ENCODE results near the gene BEST2. TPM values are rescaled to one million over a fixed set of nuclear protein-coding genes. Genes with fewer than 3 reads are reported as not detected.
"Not testable (repeated sequence)": the region's sequence is repeated elsewhere in the genome, so short reads cannot be mapped to it uniquely, and the experiment has no call there.

The BEST2 gene
- total RNA-seq, 1 donor = not detected

DNA sequence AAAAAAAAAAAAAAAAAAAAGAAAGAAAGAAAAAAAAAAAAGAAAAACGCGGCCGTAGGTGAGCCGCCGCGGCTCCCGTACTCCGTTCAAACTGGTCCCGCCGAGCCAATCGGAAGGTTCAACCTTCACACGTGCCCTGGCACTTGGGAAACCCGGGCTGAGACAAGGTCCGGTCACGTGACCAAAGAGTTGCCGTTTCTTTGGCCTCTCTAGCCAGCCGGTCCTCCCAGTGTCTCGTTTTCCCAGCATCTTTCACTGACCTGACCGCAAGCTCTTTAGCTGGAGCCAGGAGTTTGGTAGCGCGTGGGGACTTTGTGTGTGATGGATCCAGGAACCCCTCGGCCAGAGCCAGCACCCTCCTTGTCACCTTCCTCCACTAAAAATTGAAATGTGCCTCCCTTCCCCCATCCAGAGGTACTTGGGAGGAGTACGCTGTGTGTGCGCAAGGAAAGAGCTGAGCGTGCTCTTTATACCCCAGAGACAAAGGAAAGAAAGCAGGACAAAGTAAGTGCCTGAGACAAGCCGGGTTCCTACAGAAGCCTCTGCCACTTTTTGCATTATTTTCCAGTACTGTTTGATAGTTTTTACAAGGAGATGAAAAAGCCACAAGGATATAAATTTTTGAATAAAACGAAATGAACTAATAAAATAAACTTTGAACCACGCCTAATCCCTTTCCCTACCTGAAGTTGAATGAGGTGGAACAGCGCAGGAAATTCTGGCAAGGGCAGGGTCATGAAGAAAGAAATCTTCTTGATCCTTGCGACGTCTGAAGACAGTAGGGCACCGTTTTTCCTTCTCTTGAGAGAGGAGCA is 28.8 kb upstream of the BEST2 start:
- peak overlapping the region; percentile 89 for H3K4me3 ChIP-seq (ENCODE audit: low read length)
- H3K4me1 ChIP-seq (ENCODE audit: insufficient read depth, low read length) = peaks cover 34% of the 10 kb centered on the region
- H3K9me3 ChIP-seq (ENCODE audit: low read depth, low read length) = no peaks in the 10 kb centered on the region
- no peaks in the 10 kb centered on the region for H3K27me3 ChIP-seq (ENCODE audit: insufficient read depth, low read length)

DNA sequence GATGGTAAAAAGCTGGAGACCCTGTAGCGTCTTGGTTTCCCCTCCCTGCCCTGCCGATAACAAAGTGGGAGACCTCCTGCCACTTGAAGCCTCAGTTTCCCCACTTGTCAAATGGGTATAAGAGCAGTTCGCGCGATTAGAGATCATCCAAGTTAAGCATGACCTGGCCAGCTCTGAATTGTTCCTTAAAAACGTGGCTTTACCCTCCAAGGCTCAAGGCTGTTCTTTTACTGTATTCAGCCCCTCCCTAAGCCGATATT is 28.3 kb upstream of the BEST2 start:
- Histone ChIP-seq H3K4me1 (ENCODE audit: insufficient read depth, low read length) (peaks cover 34% of the 10 kb centered on the region), H3K9me3 (ENCODE audit: low read depth, low read length) (no peaks in the 10 kb centered on the region), H3K4me3 (ENCODE audit: low read length) (peak overlapping the region; percentile 89), H3K27me3 (ENCODE audit: insufficient read depth, low read length) (no peaks in the 10 kb centered on the region)

DNA sequence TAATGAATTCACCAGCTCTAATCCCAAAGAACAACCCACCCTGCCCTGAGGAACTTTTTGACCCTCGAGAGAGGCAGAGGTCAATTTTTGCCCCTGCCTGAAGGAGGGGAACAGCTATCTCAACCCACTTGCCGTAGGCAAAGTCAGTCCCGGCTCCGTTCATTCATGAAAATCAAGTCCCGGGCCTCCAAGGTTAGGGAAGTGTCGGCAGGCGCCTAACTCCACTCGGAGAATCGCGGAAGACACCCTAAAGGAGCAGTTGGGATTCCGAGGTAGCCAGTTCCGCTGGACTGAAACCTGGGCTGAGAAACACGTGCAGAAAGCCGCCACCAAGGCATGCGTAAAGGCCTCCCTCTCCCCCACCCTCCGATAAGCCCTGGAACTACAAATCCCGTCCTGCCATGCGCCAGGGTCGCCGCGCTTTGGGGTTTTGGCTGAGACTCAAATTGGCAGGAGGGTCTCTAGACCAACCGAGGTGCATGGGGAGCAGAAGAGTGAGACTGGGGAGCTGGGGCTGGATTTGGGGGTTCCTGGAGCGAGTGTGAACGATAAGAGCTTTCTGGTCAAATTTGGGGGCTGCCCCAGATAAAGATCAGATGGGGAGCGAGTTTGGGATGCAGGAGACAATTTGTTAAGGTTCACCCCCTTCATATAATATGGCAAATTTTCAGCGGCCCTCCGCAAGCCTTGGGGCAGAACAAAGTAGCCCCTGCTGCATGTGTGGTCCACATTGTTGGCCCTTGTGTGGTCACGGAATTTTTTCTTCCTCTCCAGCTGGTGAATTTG is 27.8 kb upstream of the BEST2 start, which contains the start of gene TNPO2:
TSS of gene TNPO2 (minus strand) at position 292 of the 786 bp plus-strand sequence. CDS start 2,955 bp downstream, outside the sequence.
- H3K27me3 ChIP-seq (ENCODE audit: insufficient read depth, low read length) = no peaks in the 10 kb centered on the region
- peaks cover 34% of the 10 kb centered on the region for H3K4me1 ChIP-seq (ENCODE audit: insufficient read depth, low read length)
- H3K9me3 ChIP-seq (ENCODE audit: low read depth, low read length) = no peaks in the 10 kb centered on the region
- peak within 1 kb of the TSS; percentile 89 for H3K4me3 ChIP-seq (ENCODE audit: low read length)

DNA sequence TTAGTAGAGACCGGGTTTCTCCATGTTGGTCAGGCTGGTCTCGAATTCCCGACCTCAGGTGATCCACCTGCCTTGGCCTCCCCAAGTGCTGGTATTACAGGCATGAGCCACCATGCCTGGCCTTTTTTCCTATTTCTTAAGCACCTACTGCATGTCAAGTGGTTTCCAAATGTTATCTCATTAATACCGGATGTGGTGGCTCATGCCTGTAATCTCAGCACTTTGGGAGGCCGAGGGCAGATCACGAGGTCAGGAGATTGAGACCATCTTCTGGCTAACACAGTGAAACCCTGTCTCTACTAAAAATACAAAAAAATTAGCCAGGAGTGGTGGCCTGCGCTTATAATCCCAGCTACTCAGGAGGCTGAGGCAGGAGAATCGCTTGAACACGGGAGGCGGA is 26.0 kb upstream of the BEST2 start:
- H3K4me3 ChIP-seq (ENCODE audit: low read length) = not testable (repeated sequence)
- H3K4me1 ChIP-seq (ENCODE audit: insufficient read depth, low read length) = peaks cover 41% of the 10 kb centered on the region

DNA sequence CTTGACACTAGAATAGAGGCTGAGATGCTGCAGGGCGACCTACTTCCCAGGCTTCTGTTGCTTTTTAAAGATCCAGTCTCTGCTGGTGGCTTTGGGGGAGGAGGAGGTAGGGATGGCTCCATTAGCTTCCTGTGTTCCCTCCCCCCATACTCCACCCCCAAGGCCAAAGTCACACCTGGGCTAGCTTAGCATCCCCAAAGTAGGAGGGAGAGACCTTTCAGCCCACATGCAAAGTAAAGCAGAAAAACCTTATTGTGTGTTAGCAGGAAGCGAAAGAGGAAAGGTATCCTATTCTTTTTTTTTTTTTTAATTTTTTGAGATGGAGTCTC is 24.6 kb upstream of the BEST2 start:
- H3K9me3 ChIP-seq (ENCODE audit: low read depth, low read length) = no peaks in the 10 kb centered on the region
- no peak overlapping the region for H3K4me3 ChIP-seq (ENCODE audit: low read length)
- no peaks in the 10 kb centered on the region for H3K27me3 ChIP-seq (ENCODE audit: insufficient read depth, low read length)
- H3K4me1 ChIP-seq (ENCODE audit: insufficient read depth, low read length) = peaks cover 41% of the 10 kb centered on the region

More for the DNA sequence above, 26.0 kb upstream of the BEST2 start:
- H3K27me3 ChIP-seq (ENCODE audit: insufficient read depth, low read length); H3K9me3 ChIP-seq (ENCODE audit: low read depth, low read length): not testable (repeated sequence)

DNA sequence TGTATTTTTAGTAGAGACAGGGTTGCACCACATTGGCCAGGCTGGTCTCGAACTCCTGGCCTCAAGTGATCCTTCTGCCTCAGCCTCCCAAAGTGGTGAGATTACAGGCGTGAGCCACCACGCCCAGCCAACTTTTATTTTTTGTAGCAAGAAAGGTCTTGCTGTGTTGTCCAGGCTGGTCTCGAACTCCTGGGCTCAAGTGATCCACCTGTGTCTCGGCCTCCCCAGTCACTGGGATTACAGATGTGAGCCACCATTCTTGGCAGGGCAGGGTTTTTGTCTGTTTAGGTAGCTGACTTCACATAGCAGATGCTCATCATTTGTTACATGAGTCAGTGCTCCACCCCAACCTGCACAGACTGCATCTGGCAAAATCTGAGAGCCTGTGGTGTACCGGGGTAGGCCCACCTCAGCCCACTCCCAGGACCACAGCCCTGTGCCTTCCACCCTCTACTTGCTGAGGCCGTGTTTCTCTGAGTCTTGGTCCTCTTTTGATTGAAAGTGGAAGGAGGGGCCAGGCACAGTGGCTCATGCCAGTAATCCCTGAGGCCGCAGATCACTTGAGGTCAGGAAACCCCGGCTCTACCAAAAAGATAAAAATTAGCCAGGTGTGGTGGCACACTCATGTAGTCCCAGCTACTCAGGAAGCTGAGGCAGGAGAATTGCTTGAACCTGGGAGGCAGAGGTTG is 23.7 kb upstream of the BEST2 start:
- Histone ChIP-seq H3K4me3 (ENCODE audit: low read length) (no peak overlapping the region), H3K4me1 (ENCODE audit: insufficient read depth, low read length) (peaks cover 47% of the 10 kb centered on the region), H3K27me3 (ENCODE audit: insufficient read depth, low read length) (no peaks in the 10 kb centered on the region), H3K9me3 (ENCODE audit: low read depth, low read length) (no peaks in the 10 kb centered on the region)

DNA sequence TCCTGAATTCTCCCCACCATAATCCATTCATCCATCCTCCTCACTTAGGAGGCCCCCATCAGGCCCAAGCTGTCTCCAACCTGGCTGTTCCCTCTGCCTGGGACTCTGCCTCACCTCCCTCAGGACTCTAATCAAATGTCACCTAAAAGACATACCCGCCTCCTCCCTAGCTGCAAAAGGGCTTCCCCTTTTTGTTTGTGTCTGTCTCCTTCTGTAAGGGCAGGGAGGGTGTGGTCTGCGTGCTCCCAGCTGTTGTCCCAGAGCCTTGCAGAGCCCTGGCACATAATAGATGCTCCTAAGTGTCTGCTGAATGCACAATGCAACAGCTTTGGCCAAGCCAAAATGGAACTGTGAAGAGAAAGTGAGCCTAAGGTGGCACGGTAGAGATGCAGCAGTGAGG is 21.5 kb upstream of the BEST2 start:
- Histone ChIP-seq H3K4me1 (ENCODE audit: insufficient read depth, low read length) (peaks cover 46% of the 10 kb centered on the region), H3K27me3 (ENCODE audit: insufficient read depth, low read length) (no peaks in the 10 kb centered on the region), H3K9me3 (ENCODE audit: low read depth, low read length) (no peaks in the 10 kb centered on the region), H3K4me3 (ENCODE audit: low read length) (no peak overlapping the region)

DNA sequence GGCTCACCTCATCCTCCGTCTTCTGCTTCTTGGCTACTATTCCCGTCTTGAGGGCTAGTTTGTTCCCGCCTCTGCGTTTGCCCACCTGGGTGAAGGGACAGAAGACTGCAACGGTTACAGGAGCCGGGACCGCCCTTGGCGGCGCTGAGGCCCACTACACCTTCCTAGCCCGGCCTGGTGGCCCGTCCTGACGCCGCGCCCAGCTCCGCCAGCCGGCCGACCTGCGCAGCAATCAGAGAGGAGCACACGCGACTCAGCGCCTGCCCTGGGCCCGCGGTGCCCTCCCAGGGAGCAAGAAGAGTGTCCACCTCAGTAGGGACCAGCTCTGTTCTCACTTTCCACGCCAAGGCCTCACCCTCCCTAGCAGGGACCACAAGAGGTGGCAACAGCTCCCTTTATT is 20.3 kb upstream of the BEST2 start:
- peaks cover 54% of the 10 kb centered on the region for H3K4me1 ChIP-seq (ENCODE audit: insufficient read depth, low read length)
- H3K4me3 ChIP-seq (ENCODE audit: low read length) = no peak overlapping the region
- no peaks in the 10 kb centered on the region for H3K27me3 ChIP-seq (ENCODE audit: insufficient read depth, low read length)
- H3K9me3 ChIP-seq (ENCODE audit: low read depth, low read length) = no peaks in the 10 kb centered on the region

DNA sequence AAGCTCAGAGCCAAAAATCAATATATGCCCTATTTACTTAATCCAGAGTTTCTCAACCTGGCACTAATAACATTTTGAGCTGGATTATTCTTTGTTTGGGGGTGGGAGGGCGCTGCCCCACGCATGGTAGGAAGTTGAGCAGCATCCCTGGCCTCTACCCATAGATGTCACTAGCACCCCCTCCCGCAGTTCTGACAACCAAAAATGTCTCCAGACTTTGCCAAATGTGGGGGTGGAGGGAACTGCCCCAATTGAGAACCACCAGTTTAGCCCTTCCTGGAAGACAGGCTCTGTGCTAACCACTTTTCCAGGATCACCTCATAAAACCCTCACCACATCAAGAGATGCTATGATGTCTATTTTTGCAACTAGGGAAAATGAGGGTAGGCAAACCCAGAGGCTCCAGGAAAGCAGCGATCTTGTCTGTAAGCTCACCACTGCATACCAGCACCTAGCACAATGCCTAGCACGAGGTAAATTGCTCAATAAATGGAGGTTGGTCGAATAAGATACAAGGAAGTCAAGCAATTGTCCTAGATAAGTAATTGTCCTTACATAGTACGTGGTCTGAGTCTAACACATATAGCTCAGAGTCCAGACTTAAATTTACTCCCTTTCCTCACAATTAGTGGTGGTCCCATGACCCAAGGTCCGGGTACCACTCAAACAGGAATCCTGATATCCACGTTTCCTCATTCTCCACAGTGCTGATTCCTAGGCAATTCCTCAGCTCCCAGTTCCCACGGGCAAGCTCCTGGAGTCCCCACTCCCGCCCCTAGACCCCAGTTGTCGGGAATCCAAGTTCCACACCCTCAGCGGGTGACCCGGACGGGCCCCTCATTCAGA is 18.0 kb upstream of the BEST2 start:
- peaks cover 71% of the 10 kb centered on the region for H3K4me1 ChIP-seq (ENCODE audit: insufficient read depth, low read length)
- no peaks in the 10 kb centered on the region for H3K9me3 ChIP-seq (ENCODE audit: low read depth, low read length)
- H3K4me3 ChIP-seq (ENCODE audit: low read length) = peak overlapping the region; percentile 83

DNA sequence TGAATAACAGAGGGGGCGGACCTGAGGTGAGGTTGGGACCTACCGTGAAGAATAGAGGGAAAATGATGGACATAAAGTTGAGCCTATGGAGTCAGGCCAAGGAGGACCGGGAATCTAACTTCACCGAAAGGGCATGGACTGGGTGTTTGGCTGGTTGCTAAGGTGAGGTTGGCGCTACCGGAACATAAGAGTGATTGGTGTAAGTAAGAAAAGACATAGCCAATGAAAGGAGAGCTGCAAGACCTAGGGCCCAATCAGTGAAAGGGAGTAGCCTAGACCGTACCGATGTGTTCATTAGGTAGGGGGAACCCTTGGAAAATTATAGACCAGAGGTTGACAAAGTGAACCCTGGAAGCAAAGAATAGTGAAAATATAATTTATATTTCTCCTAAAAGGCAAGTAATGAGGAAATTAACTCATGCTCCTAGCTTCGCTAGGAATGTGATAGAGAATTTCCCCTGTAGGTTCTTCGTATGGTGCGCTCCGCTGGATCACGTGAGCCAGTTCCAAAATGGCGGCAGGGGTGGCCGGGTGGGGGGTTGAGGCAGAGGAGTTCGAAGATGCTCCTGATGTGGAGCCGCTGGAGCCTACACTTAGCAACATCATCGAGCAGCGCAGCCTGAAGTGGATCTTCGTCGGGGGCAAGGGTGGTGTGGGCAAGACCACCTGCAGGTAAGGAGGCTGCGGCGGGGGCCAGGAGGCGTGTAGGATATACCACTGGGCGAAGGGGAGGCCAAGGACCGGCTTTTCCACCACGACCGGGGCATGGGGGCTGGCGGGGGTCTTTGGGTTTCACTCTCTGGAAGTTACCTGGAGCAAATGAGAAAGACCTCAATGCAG is 14.4 kb upstream of the BEST2 start, which contains the start of gene GET3:
TSS of gene GET3 (plus strand) at position 503 of the 840 bp plus-strand sequence. CDS start at position 512, 9 bp downstream.
- Histone ChIP-seq H3K4me1 (ENCODE audit: insufficient read depth, low read length) (peaks cover 46% of the 10 kb centered on the region), H3K4me3 (ENCODE audit: low read length) (peak within 1 kb of the TSS; percentile 82), H3K9me3 (ENCODE audit: low read depth, low read length) (no peaks in the 10 kb centered on the region), H3K27me3 (ENCODE audit: insufficient read depth, low read length) (no peaks in the 10 kb centered on the region)

More for the DNA sequence above, 18.0 kb upstream of the BEST2 start:
- no peaks in the 10 kb centered on the region for H3K27me3 ChIP-seq (ENCODE audit: insufficient read depth, low read length)

DNA sequence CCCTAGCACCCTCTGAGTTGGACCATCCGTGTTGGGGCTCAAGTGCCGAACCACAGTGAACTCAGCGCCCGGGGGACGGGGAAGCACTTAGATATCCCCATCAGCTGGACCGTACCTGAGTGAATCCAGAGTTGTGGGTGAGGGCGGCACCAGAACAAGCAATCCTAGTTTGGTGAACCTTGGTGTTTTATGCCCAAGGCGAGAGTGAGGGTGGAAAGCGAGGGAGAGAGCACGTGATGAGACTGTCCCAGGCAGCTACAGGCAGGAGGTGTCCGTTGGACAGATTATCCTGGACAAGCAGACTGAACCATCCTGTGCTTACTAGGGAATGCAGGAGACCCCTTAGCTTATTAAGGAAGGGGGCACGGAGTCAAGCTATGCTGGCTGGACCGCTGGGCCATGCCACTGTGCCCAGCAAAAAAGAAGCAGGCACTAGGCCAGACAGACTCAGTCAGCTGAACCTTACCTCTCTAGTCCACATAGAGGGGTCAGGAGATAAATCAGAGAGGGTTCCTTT is 13.7 kb upstream of the BEST2 start:
- no peaks in the 10 kb centered on the region for H3K27me3 ChIP-seq (ENCODE audit: insufficient read depth, low read length)
- no peaks in the 10 kb centered on the region for H3K9me3 ChIP-seq (ENCODE audit: low read depth, low read length)
- H3K4me1 ChIP-seq (ENCODE audit: insufficient read depth, low read length) = peaks cover 39% of the 10 kb centered on the region
- peak overlapping the region; percentile 82 for H3K4me3 ChIP-seq (ENCODE audit: low read length)

DNA sequence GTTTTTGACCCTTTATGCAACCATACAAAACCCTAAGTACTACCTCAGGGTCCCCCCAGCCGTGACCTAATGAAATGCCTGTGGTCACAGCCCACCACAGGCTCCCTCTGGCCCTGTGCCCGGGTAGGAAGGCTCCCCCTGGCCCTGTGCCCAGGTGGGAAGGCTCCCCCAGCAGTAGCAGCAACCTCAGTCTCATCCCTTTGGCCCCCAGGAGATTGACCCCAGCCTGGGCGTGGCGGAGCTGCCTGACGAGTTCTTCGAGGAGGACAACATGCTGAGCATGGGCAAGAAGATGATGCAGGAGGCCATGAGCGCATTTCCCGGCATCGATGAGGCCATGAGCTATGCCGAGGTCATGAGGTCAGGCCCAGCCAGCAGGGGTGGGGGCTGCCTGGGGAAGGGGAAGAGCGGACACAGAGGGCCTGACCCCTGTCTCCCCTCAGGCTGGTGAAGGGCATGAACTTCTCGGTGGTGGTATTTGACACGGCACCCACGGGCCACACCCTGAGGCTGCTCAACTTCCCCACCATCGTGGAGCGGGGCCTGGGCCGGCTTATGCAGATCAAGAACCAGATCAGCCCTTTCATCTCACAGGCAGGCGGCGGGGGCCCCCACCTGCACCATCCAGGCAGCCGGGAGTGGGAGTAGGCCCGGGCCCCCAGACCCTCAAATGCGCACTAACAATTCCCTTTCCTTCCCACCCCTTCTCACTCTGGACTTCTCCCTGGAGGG is 6.3 kb upstream of the BEST2 start:
- no peaks in the 10 kb centered on the region for H3K4me1 ChIP-seq (ENCODE audit: insufficient read depth, low read length)
- H3K4me3 ChIP-seq (ENCODE audit: low read length) = no peak overlapping the region
- H3K27me3 ChIP-seq (ENCODE audit: insufficient read depth, low read length) = no peaks in the 10 kb centered on the region
- H3K9me3 ChIP-seq (ENCODE audit: low read depth, low read length) = no peaks in the 10 kb centered on the region

DNA sequence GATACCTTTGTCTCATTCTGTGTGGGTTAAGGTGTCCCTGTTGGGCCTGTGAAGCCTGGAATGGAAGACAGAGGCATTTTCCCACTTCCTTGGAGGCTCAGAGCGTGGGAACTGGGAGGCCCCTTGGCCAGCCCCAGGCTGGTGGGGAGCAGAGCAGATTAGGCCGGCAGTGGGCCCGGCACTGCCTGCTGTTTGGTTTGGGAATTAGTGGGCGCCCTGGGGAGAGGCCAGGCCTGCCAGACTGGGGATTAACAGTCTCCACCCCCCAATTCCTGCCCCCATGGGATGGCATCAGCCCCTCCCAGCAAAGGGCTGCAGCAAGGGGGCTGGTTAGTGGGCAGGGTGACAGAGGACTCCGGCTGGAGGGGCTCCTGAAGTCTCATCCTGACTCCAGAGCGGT is 3.1 kb upstream of the BEST2 start:
- H3K4me1 ChIP-seq (ENCODE audit: insufficient read depth, low read length) = no peaks in the 10 kb centered on the region
- no peaks in the 10 kb centered on the region for H3K9me3 ChIP-seq (ENCODE audit: low read depth, low read length)
- no peak overlapping the region for H3K4me3 ChIP-seq (ENCODE audit: low read length)
- H3K27me3 ChIP-seq (ENCODE audit: insufficient read depth, low read length) = no peaks in the 10 kb centered on the region

Measured in mononuclear cell (primary cell).